ENCODE data around the gene DNAJC16.
"Not testable (repeated sequence)": the region's sequence is repeated elsewhere in the genome, so short reads cannot be mapped to it uniquely, and the experiment has no call there.

Gene DNAJC16

DNA sequence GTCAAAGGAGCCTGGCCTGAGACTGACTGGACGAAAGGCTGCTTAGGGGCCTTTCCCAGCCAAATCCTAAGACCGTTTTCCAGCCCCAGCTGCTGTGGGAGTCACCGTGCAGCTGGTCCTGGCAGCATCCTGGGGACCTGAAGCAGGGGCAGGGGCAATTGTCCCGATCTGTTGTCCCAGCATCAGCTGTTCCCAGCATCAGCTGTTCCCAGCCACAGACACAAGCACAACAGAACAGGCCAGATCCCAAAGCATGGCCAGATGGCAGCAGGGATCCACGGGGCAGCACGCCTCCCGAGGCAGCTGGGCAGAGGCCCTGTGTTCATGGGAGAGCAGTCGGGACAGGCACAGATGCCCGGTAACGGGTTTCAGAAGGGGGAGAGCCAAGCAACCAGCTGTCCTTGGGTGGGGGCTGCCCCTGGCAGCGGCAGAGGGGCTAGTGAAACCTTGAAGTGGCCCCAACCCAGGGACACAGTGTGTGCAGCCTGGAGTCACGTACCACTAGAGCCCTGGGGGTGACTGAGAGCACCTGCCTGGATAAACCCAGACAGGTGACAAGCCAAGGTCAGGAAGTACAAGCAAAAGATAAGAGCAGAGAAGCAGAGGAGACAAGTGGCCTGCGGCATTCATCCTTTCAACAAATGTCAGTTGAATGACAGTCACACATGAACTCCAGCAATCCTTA, 37.5 kb upstream of the DNAJC16 start:
- no peaks in the 10 kb centered on the region for H3K9me3 ChIP-seq (replicated peaks; ENCODE audit: low read length)
- H3K27me3 ChIP-seq (ENCODE audit: control insufficient read depth, insufficient read depth, low read length) = no peaks in the 10 kb centered on the region
- no peak overlapping the region for H3K9ac ChIP-seq (ENCODE audit: low read depth, low read length)
- no peak overlapping the region for H3K4me2 ChIP-seq (ENCODE audit: low read length)
- no peaks in the 10 kb centered on the region for H3K36me3 ChIP-seq (ENCODE audit: insufficient read depth, low read length)
- no peak overlapping the region for H3K4me3 ChIP-seq (ENCODE audit: low read length)
- no peaks in the 10 kb centered on the region for H3K4me1 ChIP-seq (ENCODE audit: control insufficient read depth, insufficient read depth, low read length)

DNA sequence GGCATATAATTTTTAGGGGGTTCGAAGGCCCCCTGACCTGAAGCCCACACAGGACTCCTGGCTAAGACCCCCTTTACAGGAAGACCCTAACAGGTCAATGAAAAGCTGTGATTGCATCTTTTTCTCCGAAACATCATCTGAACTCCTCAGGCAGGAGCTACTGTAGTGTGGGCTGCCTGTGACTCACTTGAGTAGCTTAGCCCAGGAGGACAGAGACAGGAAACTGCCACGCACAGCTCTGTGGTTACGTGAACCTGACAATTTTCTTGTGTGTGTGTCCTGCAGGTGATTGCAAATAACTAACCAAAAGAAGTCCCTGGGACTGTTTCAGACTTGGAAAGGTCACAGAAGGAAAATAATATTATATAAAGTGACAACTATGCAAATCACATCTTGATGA, 35.6 kb upstream of the DNAJC16 start:
- not testable (repeated sequence) for H3K27me3 ChIP-seq (ENCODE audit: control insufficient read depth, insufficient read depth, low read length); H3K9me3 ChIP-seq (replicated peaks; ENCODE audit: low read length); H3K4me1 ChIP-seq (ENCODE audit: control insufficient read depth, insufficient read depth, low read length); H3K4me2 ChIP-seq (ENCODE audit: low read length); H3K9ac ChIP-seq (ENCODE audit: low read depth, low read length); H3K36me3 ChIP-seq (ENCODE audit: insufficient read depth, low read length); H3K4me3 ChIP-seq (ENCODE audit: low read length)

- no peak overlapping the region for H3K4me2 ChIP-seq (ENCODE audit: low read length)
- H3K9ac ChIP-seq (ENCODE audit: low read depth, low read length) = no peak overlapping the region
- H3K36me3 ChIP-seq (ENCODE audit: insufficient read depth, low read length) = no peaks in the 10 kb centered on the region
- H3K9me3 ChIP-seq (replicated peaks; ENCODE audit: low read length) = no peaks in the 10 kb centered on the region
- no peaks in the 10 kb centered on the region for H3K27me3 ChIP-seq (ENCODE audit: control insufficient read depth, insufficient read depth, low read length)
- no peak overlapping the region for H3K4me3 ChIP-seq (ENCODE audit: low read length)
- H3K4me1 ChIP-seq (ENCODE audit: control insufficient read depth, insufficient read depth, low read length) = no peaks in the 10 kb centered on the region
These were observed 34.1 kb upstream of the DNAJC16 start for GRCh38 chr1:15492596-15492995.

- Histone ChIP-seq H3K27me3 (ENCODE audit: control insufficient read depth, insufficient read depth, low read length) (no peaks in the 10 kb centered on the region), H3K36me3 (ENCODE audit: insufficient read depth, low read length) (no peaks in the 10 kb centered on the region), H3K4me3 (ENCODE audit: low read length) (no peak overlapping the region), H3K4me1 (ENCODE audit: control insufficient read depth, insufficient read depth, low read length) (no peaks in the 10 kb centered on the region), H3K9ac (ENCODE audit: low read depth, low read length) (no peak overlapping the region), H3K4me2 (ENCODE audit: low read length) (no peak overlapping the region), H3K9me3 (replicated peaks; ENCODE audit: low read length) (no peaks in the 10 kb centered on the region)
These were observed 32.7 kb upstream of the DNAJC16 start for GRCh38 chr1:15493869-15494390.

DNA sequence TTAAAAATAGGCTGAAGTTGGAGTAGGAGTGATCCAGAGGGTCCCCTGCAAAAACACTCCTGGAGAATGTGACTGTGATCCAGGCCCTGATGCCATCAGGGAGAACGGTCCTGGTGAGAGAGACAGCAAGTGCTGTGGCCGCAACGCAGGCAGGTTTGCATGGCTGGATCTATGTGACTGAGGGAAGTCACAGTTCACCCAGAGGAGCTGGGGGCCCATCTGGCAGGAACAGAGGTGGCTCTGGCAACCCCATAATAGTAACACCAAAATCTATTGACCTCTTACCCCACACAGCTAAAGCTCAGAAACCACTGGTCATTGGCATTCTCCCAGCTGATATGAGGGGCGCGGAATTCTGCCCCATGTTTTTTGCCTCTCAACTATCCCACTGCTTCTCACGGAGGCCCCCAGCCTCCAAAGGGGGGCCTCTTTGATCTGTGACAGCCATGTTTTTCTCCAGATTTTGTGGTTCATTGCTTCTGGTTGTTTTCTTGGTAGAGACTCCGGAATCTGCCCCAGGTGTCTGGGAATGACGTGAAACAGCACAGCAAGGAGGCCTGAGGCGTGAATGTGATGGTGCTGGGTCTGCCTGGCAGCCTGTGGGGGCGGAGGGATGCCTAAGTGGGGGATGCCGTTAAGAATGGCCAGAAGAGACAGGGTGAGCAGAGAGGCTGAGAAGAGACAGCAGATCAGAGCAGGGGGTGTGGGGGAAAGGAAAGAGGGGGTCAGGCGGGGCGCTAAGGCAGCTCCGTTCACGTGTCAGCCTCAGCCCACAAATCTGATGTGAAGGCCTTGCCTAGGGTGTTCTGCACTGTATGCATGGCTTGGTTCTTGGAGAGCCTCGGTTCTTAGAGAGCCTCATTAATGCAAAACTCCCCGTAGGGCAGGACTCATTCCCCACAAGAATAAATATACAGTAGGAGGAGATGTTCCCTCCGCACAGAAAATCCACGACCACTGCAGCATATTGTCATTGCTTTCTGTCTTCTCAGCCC, 26.2 kb upstream of the DNAJC16 start:
- no peak overlapping the region for H3K4me3 ChIP-seq (ENCODE audit: low read length)
- H3K4me1 ChIP-seq (ENCODE audit: control insufficient read depth, insufficient read depth, low read length) = no peaks in the 10 kb centered on the region
- no peak overlapping the region for H3K9ac ChIP-seq (ENCODE audit: low read depth, low read length)
- no peaks in the 10 kb centered on the region for H3K36me3 ChIP-seq (ENCODE audit: insufficient read depth, low read length)
- H3K9me3 ChIP-seq (replicated peaks; ENCODE audit: low read length) = no peaks in the 10 kb centered on the region
- no peak overlapping the region for H3K4me2 ChIP-seq (ENCODE audit: low read length)
- H3K27me3 ChIP-seq (ENCODE audit: control insufficient read depth, insufficient read depth, low read length) = no peaks in the 10 kb centered on the region

GRCh38 chr1:15501208-15502032, 25.2 kb upstream of the DNAJC16 start:
- Histone ChIP-seq H3K4me3 (ENCODE audit: low read length) (no peak overlapping the region), H3K4me2 (ENCODE audit: low read length) (no peak overlapping the region), H3K27me3 (ENCODE audit: control insufficient read depth, insufficient read depth, low read length) (no peaks in the 10 kb centered on the region), H3K36me3 (ENCODE audit: insufficient read depth, low read length) (no peaks in the 10 kb centered on the region), H3K4me1 (ENCODE audit: control insufficient read depth, insufficient read depth, low read length) (no peaks in the 10 kb centered on the region), H3K9me3 (replicated peaks; ENCODE audit: low read length) (no peaks in the 10 kb centered on the region), H3K9ac (ENCODE audit: low read depth, low read length) (no peak overlapping the region)

DNA sequence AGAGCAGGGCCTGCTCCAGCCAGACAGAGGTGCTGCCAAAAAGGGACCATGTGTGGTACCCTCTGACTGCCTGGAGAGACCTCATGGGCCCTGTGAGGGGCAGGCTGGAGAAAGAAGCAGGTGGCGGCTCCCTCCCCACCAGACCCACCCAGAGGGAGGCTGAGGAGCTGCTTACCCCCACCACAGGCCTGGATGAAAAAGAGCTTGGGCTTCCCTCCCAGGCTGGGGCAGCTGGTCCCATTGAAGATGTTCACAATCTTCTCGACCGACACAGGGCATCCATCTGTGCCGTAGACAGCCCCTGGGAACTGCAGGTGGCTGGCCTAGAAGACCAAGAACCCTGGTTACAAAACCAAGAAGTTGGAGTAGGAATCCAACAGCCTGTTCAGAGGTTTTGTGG, 22.2 kb upstream of the DNAJC16 start:
- H3K36me3 ChIP-seq (ENCODE audit: insufficient read depth, low read length) = no peaks in the 10 kb centered on the region
- H3K4me3 ChIP-seq (ENCODE audit: low read length) = no peak overlapping the region

DNA sequence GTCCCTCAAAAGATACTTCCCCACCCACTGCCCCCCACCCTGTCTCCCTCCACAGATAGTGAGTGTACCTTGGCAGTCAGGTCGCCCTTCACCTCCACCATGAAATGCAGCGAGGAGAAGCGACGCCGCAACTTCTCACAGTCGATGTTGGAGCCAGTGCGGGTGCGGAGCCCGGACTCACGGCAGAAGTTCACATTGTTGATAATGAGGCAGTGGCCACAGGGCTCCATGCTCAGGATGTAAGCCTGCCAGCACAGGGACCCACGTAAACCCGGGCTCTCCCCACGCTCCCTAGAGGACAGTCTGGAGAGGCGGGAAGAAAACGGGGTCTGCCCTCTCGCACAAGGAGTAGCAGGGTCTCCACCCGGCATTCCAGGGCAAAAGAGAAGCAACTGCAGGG, 19.8 kb upstream of the DNAJC16 start:
- Histone ChIP-seq H3K9me3 (replicated peaks; ENCODE audit: low read length) (no peaks in the 10 kb centered on the region), H3K4me1 (ENCODE audit: control insufficient read depth, insufficient read depth, low read length) (peaks cover 8% of the 10 kb centered on the region), H3K9ac (ENCODE audit: low read depth, low read length) (no peak overlapping the region), H3K36me3 (ENCODE audit: insufficient read depth, low read length) (peaks cover under 1% of the 10 kb centered on the region), H3K4me3 (ENCODE audit: low read length) (no peak overlapping the region), H3K4me2 (ENCODE audit: low read length) (no peak overlapping the region), H3K27me3 (ENCODE audit: control insufficient read depth, insufficient read depth, low read length) (no peaks in the 10 kb centered on the region)

More for the DNA sequence above, 22.2 kb upstream of the DNAJC16 start:
- Histone ChIP-seq H3K9ac (ENCODE audit: low read depth, low read length) (no peak overlapping the region), H3K27me3 (ENCODE audit: control insufficient read depth, insufficient read depth, low read length) (no peaks in the 10 kb centered on the region), H3K4me1 (ENCODE audit: control insufficient read depth, insufficient read depth, low read length) (no peaks in the 10 kb centered on the region), H3K9me3 (replicated peaks; ENCODE audit: low read length) (no peaks in the 10 kb centered on the region), H3K4me2 (ENCODE audit: low read length) (no peak overlapping the region)

DNA sequence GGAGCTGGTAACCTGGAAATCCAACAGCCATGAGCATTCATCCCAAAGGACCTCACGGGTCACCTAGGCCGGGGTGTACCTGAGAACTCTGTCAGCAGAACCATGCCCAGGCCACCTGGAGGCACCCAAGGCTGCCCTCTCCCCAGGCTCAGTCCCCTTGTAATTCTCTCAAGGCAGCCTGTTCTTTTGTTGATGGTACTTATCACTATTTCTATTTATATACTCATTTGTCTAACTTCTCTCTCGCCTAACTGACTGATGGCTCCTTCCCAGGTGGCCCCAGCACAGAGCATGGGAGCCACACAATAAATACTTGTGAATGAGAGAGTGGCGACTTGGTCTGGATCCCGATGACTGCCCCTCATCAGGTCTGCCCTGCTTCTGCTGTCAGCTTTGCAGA, 19.4 kb upstream of the DNAJC16 start:
- Histone ChIP-seq H3K4me2 (ENCODE audit: low read length) (no peak overlapping the region), H3K9ac (ENCODE audit: low read depth, low read length) (no peak overlapping the region), H3K9me3 (replicated peaks; ENCODE audit: low read length) (no peaks in the 10 kb centered on the region), H3K4me3 (ENCODE audit: low read length) (no peak overlapping the region), H3K4me1 (ENCODE audit: control insufficient read depth, insufficient read depth, low read length) (peaks cover 8% of the 10 kb centered on the region), H3K36me3 (ENCODE audit: insufficient read depth, low read length) (peaks cover 5% of the 10 kb centered on the region), H3K27me3 (ENCODE audit: control insufficient read depth, insufficient read depth, low read length) (no peaks in the 10 kb centered on the region)

DNA sequence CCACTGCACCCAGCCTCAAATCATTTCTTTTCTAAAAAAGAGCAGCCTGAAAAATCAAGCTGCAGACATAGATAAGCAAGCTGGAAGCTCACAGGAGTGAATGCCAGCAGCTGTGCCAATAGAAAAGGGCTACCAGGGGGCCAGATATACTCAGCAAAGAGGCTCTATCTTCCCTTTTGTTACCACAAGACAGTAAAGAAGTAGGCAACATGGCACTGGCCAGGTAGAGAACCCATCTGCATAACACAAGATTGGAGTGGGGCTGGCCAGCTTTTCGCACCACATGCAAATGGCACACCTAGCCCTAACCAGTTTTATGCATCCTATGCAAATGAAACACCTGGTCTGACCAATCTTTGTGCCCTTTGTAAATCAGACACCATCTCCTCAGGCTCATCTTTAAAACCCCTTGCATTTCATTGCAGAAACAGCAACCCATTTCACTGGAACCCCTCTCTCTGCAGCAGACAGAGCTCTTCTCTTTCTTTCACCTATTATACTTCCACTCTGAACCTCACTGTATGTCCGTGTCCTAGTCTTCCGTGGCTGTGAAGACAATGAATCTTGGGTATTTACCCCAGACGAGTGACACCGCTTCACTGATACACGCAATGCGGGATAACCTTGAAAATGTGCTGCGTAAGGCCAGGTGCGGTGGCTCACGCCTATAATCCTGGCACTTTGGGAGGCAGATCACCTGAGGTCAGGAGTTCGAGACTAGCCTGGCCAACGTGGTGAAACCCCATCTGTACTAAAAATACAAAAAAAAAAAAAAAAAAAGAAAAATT, 17.8 kb upstream of the DNAJC16 start:
- Histone ChIP-seq H3K4me3 (ENCODE audit: low read length) (no peak overlapping the region), H3K36me3 (ENCODE audit: insufficient read depth, low read length) (peaks cover 5% of the 10 kb centered on the region), H3K27me3 (ENCODE audit: control insufficient read depth, insufficient read depth, low read length) (no peaks in the 10 kb centered on the region), H3K9me3 (replicated peaks; ENCODE audit: low read length) (no peaks in the 10 kb centered on the region), H3K9ac (ENCODE audit: low read depth, low read length) (no peak overlapping the region), H3K4me2 (ENCODE audit: low read length) (no peak overlapping the region), H3K4me1 (ENCODE audit: control insufficient read depth, insufficient read depth, low read length) (peaks cover 8% of the 10 kb centered on the region)

Measured in skeletal muscle satellite cell (primary cell).